Measurements from ENCODE around the gene SMG5.
A peak's percentile ranks its signal among the peaks of the same experiment; 100 is the strongest.
"Not testable (repeated sequence)": the region's sequence is repeated elsewhere in the genome, so short reads cannot be mapped to it uniquely, and the experiment has no call there.

Gene SMG5, protein sequence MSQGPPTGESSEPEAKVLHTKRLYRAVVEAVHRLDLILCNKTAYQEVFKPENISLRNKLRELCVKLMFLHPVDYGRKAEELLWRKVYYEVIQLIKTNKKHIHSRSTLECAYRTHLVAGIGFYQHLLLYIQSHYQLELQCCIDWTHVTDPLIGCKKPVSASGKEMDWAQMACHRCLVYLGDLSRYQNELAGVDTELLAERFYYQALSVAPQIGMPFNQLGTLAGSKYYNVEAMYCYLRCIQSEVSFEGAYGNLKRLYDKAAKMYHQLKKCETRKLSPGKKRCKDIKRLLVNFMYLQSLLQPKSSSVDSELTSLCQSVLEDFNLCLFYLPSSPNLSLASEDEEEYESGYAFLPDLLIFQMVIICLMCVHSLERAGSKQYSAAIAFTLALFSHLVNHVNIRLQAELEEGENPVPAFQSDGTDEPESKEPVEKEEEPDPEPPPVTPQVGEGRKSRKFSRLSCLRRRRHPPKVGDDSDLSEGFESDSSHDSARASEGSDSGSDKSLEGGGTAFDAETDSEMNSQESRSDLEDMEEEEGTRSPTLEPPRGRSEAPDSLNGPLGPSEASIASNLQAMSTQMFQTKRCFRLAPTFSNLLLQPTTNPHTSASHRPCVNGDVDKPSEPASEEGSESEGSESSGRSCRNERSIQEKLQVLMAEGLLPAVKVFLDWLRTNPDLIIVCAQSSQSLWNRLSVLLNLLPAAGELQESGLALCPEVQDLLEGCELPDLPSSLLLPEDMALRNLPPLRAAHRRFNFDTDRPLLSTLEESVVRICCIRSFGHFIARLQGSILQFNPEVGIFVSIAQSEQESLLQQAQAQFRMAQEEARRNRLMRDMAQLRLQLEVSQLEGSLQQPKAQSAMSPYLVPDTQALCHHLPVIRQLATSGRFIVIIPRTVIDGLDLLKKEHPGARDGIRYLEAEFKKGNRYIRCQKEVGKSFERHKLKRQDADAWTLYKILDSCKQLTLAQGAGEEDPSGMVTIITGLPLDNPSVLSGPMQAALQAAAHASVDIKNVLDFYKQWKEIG

DNA sequence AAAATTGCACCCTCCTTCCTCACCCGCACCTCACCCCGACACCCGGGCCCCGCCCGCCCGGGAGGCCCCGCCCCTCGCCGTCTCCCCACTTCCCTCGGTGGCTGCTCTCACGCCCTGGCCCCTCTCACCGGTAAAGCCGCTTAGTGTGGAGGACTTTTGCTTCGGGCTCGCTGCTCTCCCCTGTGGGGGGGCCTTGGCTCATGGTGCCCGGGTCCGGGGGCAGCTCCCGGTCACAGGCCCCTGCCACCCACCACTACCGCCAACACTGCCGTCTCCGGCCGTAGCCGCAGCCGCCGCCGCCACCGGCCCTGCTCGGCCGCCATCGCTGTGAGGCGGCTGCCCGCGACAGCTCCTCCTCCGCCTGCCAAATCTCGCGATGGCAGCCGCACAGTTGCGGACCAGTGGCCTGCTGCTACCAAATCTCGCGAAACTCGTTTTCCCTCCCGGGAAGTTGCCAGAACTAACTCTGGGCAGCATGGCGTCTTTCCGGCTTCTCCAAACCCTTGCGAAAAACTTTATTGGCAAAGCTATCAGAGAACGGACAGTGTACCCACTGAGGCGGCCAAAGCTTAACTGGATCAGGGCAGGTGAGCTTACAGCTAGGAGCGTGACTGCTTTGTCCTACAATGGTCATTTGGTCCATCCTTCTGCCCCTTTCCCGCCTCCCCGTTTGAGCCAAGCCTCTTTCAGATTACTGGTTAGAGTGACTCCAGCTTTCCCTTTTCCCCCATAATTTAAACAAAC, at the start of gene SMG5:
Gene SMG5, minus strand, starts transcription at position 347 of the 744 bp plus-strand sequence. Its CDS starts 145 bp downstream, at position 202.
- DNase-seq, result peak; percentile 96 to 100 (median 99)

DNA sequence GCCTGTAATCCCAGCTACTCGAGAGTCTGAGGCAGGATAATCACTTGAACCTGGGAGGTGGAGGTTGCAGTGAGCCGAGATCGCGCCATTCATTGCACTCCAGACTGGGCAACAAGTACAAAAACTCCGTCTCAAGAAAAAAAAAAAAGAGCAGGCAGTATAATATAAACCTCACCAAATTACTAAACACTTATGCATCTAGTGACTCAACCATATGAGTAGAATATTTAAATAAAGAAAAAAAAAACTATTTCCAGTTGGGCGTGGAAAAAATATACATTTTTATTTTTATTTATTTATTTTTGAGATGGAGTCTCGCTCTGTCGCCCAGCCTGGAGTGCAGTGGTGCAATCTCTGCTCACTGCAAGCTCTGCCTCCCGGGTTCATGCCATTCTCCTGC, 40.6 kb upstream of the SMG5 start:
- DNase-seq, result not testable (repeated sequence)

DNA sequence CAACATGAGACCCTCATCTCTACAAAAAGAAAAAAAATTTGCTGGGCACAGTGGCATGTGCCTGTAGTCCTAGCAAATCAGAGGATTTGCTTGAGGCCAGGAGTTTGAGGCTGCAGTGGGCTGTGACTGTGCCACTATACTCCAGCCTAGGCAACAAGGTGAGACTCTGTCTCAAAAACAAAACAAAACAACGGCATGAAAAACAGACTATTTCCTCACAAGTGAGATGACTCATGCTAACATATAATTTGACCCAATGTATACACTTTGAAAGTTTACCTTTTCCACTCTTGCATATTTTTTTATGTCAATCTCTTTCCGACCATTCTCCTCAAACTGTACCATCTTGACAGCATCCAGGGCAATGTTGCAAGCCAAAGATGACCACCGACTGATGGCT, 37.9 kb upstream of the SMG5 start:
- no peak for DNase-seq

DNA sequence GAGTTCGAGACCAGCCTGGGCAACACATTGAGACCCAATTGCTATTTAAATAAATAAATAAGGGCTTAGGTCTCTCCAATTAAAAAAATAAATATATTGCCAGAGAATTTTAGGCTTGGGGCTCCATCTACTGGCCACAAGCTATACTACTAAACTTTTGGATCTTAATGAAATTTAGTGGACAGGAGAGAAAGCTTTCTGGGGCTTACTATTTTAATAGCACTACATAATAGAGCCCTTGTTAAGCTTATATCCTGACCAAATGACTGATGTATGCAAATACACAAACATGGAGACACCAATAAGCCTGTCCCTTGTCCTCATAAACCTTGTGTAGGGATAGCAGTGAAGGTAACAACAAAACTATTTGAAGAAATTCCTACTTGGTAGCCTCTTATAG, 37.0 kb upstream of the SMG5 start:
- DNase-seq, result peak in 1 of 3 experiments; percentile 37

DNA sequence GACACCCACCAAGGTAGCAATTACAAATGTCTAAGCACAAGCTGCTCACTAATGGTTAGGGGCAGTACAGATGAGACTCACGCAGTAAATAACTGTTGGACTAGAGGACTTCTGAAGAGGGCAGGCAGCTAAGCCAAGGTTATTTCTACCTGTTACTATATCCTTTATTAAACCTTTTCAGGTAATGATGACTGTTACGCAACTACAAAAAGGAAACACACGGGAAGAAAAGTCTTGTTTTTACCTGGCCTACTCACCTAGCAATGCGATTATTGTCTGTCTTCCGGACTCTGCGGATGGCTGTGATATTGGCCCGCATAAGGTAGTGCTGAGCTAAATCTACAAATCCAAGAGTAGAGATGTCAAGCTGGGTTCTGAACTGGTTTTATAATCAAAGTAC, 34.3 kb upstream of the SMG5 start:
- DNase-seq, result no peak

DNA sequence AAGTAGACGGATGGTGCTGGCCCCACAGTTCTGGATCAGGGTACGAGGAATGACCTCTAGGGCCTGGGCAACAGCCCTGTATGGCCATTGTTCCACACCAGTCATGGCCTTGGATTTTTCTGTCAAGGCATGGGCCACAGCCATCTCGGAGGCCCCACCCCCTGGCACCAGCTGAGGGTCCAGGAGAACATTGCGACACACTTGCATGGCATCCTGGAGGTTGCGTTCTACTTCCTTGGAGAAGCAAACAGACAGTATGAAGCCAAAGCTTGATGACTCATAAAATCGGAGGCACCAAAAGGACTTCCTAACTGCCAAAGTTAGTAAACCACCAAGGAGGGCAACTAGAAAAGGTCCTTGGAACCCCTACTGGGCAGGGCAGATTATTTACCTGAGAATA, 28.3 kb upstream of the SMG5 start:
- DNase-seq, result peak in 1 of 3 experiments; percentile 14

DNA sequence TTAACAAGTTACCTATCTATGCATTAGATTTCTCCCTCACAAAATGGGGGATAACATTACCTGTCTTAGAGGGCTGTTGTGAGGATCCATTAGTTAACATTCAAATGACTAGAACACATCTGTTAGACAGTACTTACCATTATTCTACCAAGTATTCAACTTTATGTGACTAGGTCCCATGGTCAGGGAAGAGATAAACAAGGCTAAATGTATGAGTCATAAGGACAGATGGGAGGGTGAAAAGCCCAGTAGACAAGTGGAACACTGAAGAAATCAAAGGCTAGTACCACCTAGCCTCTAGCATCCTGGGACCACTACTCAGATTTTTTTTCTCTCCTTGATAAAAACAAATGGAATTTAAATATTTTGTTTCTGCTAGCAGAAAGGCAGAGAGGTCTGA, 25.5 kb upstream of the SMG5 start:
- DNase-seq, result no peak

DNA sequence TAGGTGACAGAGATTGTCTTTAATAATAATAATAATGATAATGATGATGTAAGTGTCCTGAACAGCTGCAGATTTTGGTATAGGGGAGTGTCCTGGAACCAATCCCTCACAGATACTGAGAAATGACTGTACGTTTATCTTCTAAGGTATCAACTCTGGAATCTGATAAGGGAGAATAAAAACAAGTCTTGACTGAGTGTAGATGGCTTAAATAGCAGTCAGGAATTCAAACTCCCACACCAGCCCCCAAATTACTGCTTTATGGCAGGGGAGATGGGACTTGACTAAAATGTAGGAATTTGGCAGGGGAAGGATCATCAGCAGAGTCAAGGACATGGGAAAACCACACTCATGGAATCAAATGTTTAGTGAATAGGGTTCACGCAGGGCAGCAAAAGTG, 22.6 kb upstream of the SMG5 start:
- no peak for DNase-seq

DNA sequence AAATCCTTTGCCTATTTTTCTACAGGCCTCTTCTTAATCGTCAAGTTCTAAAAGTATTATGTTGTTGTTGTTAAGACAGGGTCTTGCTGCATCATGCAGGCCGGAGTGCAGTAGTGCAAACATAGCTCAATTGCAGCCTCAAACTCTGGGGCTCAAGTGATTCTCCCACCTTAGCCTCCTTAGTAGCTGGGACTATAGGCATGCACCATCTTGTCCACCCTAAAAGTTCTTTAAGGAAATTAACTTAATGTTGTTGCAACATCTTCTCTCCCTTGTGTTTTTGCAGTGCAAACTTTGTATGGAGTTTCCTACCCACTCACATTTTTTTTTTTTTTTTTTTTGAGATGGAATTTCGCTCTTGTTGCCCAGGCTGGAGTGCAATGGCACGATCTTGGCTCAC, 20.6 kb upstream of the SMG5 start:
- DNase-seq, result no peak

DNA sequence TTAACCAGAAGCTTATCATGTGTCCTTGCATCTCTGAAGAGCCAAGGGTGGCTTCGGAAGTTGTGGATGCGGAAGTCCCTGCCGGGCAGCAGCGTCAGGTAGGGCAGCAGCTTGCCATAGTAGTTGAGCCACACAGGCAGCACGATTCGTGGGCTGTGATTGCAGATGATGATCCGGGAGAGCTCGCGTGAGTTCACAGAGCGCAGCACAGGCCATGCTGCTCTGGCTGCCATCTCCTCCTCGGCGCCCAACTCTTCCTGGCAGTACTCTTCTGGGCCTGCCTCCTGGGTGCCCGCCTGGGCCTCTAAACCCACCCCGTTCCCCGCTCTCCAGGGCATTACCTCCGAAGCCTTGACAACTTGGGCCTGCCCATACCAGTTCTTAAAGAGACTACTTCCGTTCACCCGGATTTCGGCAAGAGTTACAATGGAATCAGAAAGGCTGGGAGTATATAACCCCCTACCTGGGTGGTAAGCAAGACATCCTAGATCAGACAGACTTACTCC, 16.3 kb upstream of the SMG5 start, which contains the start of gene VHLL:
Gene VHLL, minus strand, starts transcription at position 456 of the 506 bp plus-strand sequence. Its CDS starts 118 bp downstream, at position 338.
- no peak for DNase-seq

DNA sequence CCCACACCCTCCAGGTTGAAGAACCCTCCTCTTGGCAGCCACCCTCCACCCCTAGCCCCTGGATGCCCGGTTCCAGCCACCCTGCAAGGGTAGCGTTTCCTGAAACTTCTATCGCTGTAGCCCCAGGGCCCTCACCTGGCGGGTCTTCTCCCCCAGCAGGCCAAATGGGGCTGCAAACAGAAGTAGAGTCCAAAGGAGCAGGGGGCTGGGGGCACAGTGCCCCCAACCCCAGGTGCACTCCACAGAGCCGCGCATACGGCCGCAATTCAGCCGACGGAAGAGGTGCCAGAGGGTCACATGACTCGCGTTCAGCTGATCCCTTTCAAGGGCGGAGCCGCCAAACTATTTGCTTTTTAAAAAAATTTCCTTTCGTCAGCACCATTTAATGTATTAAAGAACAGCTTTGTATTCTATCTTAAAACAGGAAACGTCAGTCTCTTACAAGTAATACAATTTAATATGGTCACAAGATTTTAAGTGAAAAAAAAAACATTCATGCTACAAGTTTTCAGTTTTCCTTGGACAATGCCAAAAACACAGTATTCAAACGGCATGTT, 12.8 kb upstream of the SMG5 start, which contains the start of gene GLMP:
Gene GLMP, minus strand, starts transcription at position 289 of the 557 bp plus-strand sequence. Its CDS starts 34 bp downstream, at position 255.
- peak; percentile 39 to 88 (median 62) for DNase-seq

DNA sequence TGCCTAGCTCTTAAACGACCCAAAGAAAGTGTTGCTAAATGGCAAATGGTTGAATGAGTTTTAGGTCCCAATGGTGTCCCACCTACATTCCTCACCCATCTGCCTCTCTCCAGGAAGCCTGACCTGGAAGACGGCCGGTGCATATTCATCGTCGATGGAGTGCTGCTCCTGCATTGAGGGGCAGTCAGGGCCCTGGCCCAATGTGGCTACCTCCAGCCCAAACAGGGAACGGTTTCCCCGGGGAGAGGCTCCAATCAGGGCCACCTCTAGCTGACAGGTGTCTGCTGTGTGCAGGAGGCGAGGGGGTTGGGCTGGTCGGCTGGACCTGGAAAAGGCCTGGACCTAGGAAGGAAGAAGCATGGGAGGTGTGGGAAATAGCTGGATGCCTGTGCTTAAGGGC, 11.3 kb upstream of the SMG5 start:
- DNase-seq, result no peak

DNA sequence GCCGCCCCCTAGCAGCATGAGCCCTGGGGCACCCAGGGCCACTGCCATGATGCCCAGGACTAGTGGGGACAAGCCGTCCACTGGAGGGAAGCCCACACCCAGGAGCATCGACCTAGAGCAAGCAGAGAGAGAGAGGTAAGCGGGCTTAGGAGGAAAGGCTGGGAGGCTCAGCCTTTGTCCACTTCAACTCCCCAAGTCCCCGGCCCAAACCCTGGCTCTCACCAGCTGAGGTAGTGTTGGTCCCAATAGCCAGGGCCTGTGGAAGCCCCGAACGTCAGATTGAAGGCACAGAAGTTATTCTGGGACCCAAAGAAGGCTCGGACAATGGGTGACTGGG, 10.4 kb upstream of the SMG5 start:
- no peak for DNase-seq

DNA sequence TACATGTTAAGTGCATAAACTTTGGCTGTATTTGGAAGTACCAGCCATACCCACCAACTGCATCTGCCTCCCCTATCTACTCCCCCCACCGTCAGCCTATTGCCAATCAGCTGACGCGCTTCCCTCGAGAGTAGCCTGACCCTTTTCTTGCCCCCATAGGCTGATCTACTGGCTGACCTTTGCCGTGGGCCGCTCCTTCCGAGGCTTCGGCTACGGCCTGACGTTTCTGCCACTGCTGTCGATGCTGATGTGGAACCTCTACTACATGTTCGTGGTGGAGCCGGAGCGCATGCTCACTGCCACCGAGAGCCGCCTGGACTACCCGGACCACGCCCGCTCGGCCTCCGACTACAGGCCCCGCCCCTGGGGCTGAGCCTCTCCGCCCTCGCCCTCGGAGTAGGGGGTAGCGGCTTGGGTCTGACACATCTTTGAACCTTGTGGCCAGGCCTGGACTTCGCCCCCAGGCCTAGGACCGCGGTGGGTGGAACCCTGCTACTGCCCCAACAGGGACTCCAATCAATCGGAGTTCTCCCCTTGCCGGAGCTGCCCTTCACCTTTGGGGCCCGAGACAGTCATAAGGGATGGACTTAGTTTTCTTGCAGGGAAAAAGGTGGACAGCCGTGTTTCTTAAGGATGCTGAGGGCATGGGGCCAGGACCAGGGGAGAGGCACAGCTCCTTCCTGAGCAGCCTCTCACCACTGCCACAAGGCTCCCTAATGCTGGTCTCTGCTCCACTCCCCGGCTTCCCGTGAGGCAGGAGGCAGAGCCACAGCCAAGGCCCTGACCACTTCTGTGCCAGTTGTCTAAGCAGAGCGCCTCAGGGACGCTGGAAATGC, 8.8 kb upstream of the SMG5 start:
- peak in 1 of 3 experiments; percentile 82 for DNase-seq

DNA sequence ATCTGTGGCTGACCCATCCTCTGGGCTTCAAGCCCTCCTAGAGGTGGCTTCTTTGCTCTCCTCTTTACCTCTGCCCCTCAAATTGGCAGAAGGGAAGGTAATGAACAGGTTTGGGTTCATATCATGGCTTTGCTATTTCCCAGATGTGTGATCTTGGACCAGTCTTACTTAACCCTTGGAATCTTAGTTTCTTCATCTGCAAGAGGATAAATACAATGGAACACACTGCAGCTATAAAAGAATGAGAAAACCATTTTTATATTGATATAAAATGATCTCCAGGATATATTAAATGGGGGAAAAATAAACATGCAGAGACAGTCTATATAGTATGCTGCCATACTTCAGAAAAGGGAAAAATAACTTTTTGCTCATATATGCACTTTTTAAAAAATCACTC, 7.2 kb upstream of the SMG5 start:
- no peak for DNase-seq

DNA sequence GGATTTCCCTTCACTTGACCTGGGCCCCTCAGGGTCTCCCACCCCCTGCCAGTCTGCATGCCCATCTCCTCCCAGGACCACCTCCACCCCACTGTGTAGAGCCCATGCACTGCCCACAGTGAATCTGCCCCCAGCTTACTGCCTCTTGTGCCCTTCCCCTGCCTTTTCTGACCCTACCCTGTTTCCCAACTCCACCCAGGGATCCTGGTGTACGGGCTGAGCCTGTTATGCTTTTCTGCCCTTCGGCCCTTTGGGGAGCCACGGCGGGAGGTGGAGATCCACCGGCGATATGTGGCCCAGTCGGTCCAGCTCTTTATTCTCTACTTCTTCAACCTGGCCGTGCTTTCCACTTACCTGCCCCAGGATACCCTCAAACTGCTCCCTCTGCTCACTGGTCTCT, 3.4 kb upstream of the SMG5 start:
- no peak for DNase-seq

DNA sequence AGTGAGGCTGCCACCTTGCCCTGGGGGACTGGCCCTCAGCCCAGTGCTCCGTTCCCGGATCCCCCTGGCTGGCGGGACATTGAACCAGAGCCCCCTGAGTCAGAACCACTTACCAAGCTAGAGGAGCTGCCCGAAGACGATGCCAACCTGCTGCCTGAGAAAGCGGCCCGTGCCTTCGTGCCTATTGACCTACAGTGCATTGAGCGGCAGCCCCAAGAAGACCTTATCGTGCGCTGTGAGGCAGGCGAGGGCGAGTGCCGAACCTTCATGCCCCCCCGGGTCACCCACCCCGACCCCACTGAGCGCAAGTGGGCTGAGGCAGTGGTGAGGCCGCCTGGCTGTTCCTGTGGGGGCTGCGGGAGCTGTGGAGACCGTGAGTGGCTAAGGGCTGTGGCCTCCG, 2.8 kb upstream of the SMG5 start:
- no peak for DNase-seq

DNA sequence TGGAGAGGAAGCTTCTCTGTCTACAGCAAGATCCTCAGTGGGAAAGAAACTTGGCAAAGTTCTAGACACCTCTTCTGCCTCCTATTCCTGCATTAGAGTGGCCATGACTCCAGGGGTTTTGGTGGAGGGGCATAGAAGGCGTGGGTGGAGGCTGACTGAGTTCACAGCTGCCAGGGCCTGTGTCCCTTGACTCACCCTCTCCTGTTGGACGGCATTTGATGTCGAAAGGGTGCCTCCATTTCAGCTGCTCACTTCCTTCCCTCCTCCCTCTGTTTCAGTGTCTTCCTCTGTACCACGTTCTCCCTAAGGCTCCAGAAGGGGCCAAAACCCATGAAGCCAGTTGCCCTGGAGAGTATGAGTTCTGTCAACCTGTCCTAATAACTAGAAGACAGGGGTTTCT, 2.1 kb upstream of the SMG5 start:
- no peak for DNase-seq

DNA sequence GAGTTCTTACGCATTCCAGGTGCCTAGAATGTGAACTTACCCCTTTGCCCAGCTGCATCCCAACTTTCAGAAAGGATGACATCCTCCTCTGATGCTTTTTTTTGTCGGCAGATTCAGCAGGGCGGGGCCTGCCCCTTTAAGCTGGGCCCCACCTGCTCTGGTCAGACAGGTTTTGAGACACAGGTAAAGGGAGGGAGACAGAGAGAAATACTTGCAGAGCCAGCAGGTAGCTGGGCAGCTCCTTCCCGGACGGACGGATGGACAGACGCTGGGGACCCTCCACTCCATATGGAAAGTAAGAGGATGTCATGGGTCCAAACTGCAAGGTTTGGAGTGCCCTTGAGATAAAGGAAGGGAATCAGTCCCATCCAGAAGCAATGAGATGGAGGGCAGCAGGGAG, 1.5 kb upstream of the SMG5 start, which contains the start of gene TMEM79:
Gene TMEM79, plus strand, starts transcription at position 214 of the 400 bp plus-strand sequence. CDS start 902 bp downstream, outside the sequence.
- DNase-seq, result no peak

DNA sequence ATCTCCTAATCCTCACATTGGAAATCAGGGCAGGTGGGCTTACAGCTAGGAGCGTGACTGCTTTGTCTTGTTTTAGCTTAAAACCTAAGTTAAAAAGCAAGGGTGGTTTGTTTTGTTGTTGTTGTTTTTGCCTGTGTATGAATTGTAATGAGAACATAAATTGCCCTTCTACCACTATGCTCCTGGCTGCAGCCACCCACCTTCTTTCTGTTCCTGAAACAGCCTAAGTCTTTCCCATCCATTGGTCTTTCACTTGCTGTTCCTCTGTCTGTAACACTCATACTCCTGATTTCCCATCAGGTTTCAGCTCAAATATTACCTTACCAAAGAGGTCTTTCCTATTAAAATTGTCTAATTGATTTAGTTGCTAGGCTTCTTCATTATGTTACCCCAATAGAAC, 896 bp upstream of the SMG5 start:
- no peak for DNase-seq

All from NCI-H1417 (cell line).